Liver (tissue), 3 donors: ENCODE data around the gene SUGCT.

Experiments used
- GABPA ChIP-seq, 2 donors: IDR thresholded peaks in 1 of 2; conservative IDR thresholded peaks in 1 of 2; 2 replicates each; pipeline ENCODE4 v1.6.1; 2016; ENCODE audit warnings: antibody characterized with exemption in 2 of 2, mild to moderate bottlenecking in 1 of 2, moderate library complexity in 1 of 2
- HNF4A ChIP-seq, 2 donors: conservative IDR thresholded peaks; 2 replicates each; pipeline ENCODE4 v1.6.1; 2016; ENCODE audit warnings: antibody characterized with exemption in 2 of 2, mild to moderate bottlenecking in 2 of 2
- JUND ChIP-seq, 2 donors: IDR thresholded peaks; 2 replicates each; pipeline ENCODE4 v1.6.1; 2016; ENCODE audit warnings: antibody characterized with exemption in 2 of 2
- RAD21 ChIP-seq, 2 donors: IDR thresholded peaks; 2 replicates each; pipeline ENCODE4 v1.6.1; 2016; ENCODE audit warnings: antibody characterized with exemption in 2 of 2, mild to moderate bottlenecking in 2 of 2
- TAF1 ChIP-seq: conservative IDR thresholded peaks from 2 replicates; pipeline ENCODE4 v1.6.1; 2016; ENCODE audit warnings: antibody characterized with exemption, mild to moderate bottlenecking
- YY1 ChIP-seq: IDR thresholded peaks from 2 replicates; pipeline ENCODE4 v1.6.1; 2016; ENCODE audit warnings: antibody characterized with exemption, mild to moderate bottlenecking
- TF ChIP-seq, protein P1 (sequence below): fragments of 150-350 bp; IDR thresholded peaks from 2 replicates; pipeline ENCODE4 v1.5.1; 2017; ENCODE audit warnings: improper control_type of control experiment, low read depth, low read length; ENCODE audit not compliant: missing input control
- TF ChIP-seq, protein P2 (sequence below): IDR thresholded peaks from 2 replicates; pipeline ENCODE4 v1.6.1; 2016; ENCODE audit warnings: antibody characterized with exemption
- TF ChIP-seq, protein P3 (sequence below): IDR thresholded peaks from 2 replicates; pipeline ENCODE4 v1.6.1; 2016; ENCODE audit warnings: antibody characterized with exemption, mild to moderate bottlenecking
- donor health status: healthy.
- donor health status: healthy.

DNA sequence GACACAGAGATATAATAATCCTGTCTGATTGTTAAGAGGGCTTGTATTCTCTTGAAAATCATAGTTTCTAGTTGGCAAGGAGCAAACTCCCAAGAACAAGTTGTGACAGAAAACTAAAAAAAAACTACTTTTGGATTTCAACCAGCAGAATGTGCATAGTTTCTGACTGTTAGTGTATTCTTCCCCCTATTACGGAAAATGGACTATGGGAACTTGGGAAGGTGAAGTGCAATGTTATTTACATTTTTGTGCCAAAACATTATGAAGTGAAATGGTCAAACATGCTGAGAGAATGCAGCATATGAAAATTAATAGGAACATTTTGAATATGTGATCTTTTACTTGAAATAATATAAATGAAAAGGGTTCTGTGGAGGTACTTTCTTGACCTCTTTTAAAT is 660.8 kb downstream of the SUGCT start:
- TF ChIP-seq, protein P1, sequence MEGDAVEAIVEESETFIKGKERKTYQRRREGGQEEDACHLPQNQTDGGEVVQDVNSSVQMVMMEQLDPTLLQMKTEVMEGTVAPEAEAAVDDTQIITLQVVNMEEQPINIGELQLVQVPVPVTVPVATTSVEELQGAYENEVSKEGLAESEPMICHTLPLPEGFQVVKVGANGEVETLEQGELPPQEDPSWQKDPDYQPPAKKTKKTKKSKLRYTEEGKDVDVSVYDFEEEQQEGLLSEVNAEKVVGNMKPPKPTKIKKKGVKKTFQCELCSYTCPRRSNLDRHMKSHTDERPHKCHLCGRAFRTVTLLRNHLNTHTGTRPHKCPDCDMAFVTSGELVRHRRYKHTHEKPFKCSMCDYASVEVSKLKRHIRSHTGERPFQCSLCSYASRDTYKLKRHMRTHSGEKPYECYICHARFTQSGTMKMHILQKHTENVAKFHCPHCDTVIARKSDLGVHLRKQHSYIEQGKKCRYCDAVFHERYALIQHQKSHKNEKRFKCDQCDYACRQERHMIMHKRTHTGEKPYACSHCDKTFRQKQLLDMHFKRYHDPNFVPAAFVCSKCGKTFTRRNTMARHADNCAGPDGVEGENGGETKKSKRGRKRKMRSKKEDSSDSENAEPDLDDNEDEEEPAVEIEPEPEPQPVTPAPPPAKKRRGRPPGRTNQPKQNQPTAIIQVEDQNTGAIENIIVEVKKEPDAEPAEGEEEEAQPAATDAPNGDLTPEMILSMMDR, result no peak
- TF ChIP-seq HNF4A (conservative IDR thresholded peaks at IDR 0.05) (no peak), JUND (IDR thresholded peaks at IDR 0.05) (no peak), YY1 (no peak), RAD21 (IDR thresholded peaks at IDR 0.05) (no peak), GABPA (IDR thresholded peaks at IDR 0.05 in 1 of 2, conservative IDR thresholded peaks at IDR 0.05 in 1 of 2) (no peak), TAF1 (no peak)
- TF ChIP-seq, protein P2, sequence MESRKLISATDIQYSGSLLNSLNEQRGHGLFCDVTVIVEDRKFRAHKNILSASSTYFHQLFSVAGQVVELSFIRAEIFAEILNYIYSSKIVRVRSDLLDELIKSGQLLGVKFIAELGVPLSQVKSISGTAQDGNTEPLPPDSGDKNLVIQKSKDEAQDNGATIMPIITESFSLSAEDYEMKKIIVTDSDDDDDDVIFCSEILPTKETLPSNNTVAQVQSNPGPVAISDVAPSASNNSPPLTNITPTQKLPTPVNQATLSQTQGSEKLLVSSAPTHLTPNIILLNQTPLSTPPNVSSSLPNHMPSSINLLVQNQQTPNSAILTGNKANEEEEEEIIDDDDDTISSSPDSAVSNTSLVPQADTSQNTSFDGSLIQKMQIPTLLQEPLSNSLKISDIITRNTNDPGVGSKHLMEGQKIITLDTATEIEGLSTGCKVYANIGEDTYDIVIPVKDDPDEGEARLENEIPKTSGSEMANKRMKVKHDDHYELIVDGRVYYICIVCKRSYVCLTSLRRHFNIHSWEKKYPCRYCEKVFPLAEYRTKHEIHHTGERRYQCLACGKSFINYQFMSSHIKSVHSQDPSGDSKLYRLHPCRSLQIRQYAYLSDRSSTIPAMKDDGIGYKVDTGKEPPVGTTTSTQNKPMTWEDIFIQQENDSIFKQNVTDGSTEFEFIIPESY, result no peak
- TF ChIP-seq, protein P3, sequence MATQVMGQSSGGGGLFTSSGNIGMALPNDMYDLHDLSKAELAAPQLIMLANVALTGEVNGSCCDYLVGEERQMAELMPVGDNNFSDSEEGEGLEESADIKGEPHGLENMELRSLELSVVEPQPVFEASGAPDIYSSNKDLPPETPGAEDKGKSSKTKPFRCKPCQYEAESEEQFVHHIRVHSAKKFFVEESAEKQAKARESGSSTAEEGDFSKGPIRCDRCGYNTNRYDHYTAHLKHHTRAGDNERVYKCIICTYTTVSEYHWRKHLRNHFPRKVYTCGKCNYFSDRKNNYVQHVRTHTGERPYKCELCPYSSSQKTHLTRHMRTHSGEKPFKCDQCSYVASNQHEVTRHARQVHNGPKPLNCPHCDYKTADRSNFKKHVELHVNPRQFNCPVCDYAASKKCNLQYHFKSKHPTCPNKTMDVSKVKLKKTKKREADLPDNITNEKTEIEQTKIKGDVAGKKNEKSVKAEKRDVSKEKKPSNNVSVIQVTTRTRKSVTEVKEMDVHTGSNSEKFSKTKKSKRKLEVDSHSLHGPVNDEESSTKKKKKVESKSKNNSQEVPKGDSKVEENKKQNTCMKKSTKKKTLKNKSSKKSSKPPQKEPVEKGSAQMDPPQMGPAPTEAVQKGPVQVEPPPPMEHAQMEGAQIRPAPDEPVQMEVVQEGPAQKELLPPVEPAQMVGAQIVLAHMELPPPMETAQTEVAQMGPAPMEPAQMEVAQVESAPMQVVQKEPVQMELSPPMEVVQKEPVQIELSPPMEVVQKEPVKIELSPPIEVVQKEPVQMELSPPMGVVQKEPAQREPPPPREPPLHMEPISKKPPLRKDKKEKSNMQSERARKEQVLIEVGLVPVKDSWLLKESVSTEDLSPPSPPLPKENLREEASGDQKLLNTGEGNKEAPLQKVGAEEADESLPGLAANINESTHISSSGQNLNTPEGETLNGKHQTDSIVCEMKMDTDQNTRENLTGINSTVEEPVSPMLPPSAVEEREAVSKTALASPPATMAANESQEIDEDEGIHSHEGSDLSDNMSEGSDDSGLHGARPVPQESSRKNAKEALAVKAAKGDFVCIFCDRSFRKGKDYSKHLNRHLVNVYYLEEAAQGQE, result no peak
